ENCODE results near the gene CDK16.

Gene CDK16

DNA sequence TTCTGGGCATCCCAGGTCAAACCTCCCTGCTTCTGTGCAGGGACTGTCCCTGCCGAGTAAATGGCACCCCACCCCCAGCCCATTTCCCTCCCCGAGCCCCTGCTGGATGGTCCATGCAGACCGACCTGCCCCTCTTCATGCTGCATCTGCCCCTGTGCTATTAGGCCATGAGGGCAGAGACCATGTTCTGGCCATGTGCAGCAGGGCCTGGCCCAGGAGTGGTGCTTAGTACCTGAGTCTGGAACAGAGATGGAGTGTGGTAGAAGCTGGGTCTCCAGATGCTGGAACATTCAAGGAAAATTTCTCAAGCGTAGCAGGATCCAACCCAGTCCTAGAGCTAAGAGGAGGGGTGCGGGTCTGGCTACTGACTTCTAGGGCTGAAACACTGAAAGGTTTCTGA is 40.1 kb upstream of the CDK16 start:
- TF ChIP-seq POLR2A (IDR thresholded peaks at IDR 0.05; ENCODE audit: low read depth, low read length), result no peak
- DNase-seq (ENCODE audit: insufficient read length, low spot score) (no peak), FAIRE-seq (no peak)

DNA sequence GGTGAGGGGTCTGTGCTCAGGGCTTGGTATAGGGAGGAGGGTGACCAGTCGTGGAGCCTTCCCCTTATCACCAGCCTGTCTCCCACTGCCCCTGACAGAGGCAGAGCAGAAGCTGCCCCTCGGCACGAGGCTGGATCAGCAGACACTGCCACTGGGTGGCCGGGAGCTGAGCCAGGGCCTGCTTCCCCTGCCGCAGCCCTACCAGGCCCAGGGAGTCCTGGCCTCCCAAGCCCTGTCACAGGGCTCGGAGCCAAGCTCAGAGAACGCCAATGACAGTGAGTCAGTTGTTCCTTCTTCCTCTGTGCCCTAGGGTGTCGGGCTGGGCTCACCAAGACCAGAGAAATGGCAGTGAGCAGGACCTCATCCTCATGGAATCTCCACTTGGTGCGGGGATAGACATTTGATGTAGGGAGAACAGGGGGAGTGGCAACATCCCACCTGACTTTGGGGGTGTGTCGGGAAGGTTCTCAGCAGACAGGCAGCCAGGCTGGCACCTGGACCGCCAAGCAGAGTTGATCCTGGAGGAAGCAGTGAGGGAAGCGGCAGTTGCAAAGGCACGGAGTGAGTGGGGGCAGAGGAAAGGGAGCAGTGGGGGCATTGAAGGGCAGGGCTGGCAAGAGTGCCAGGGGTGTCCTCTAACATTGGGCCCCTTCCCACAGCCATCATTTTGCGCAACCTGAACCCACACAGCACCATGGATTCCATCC is 39.1 kb upstream of the CDK16 start:
- DNase-seq (ENCODE audit: insufficient read length, low spot score), result peak; percentile 21
- TF ChIP-seq POLR2A (IDR thresholded peaks at IDR 0.05; ENCODE audit: low read depth, low read length), result no peak
- FAIRE-seq, result no peak

DNA sequence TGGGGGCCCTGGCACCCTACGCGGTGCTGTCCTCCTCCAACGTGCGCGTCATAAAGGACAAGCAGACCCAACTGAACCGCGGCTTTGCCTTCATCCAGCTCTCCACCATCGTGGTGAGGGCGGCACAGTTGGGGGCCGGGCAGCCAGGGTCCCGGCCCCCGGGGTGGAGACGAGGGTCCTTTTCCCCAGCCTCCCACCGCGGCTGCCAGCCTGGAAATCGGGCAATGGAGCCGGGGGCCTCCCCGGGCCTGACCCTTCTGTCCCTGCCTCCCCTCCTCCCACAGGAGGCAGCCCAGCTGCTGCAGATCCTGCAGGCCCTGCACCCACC is 38.6 kb upstream of the CDK16 start:
- no peak for DNase-seq (ENCODE audit: insufficient read length, low spot score)
- TF ChIP-seq POLR2A (IDR thresholded peaks at IDR 0.05; ENCODE audit: low read depth, low read length), result no peak
- no peak for FAIRE-seq

DNA sequence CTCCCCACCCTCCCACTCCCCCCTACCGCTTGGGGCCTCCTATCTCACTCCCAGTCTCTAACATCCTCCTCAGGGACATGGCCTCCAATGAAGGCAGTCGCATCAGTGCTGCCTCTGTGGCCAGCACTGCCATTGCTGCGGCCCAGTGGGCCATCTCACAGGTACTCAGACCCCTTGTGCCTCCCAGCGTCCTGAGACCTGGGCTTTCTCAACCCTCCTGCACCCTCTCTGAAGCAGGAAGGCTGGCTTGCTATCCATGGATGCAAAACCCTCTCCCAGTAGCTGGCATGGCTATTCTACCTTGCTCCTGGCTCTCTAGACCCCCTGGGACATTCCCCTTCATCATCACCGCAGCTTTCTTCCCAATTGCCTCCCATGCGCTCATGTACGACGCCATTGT is 38.1 kb upstream of the CDK16 start:
- no peak for TF ChIP-seq POLR2A (IDR thresholded peaks at IDR 0.05; ENCODE audit: low read depth, low read length)
- no peak for DNase-seq (ENCODE audit: insufficient read length, low spot score)
- no peak for FAIRE-seq

DNA sequence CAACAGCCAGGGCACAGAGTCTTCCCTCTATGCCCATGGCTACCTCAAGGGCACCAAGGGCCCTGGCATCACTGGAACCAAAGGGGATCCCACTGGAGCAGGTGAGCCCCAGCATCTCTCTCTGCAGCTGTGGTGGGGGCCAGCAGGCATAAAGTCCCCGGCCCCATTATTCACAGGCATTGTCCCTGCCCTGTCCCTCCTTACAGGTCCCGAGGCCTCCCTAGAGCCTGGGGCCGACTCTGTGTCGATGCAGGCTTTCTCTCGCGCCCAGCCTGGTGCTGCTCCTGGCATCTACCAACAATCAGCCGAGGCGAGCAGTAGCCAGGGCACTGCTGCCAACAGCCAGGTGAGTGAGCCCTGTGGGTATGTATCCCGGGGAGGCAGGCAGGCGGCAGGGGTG is 37.2 kb upstream of the CDK16 start:
- DNase-seq (ENCODE audit: insufficient read length, low spot score) (no peak), FAIRE-seq (no peak)
- TF ChIP-seq POLR2A (IDR thresholded peaks at IDR 0.05; ENCODE audit: low read depth, low read length), result no peak

DNA sequence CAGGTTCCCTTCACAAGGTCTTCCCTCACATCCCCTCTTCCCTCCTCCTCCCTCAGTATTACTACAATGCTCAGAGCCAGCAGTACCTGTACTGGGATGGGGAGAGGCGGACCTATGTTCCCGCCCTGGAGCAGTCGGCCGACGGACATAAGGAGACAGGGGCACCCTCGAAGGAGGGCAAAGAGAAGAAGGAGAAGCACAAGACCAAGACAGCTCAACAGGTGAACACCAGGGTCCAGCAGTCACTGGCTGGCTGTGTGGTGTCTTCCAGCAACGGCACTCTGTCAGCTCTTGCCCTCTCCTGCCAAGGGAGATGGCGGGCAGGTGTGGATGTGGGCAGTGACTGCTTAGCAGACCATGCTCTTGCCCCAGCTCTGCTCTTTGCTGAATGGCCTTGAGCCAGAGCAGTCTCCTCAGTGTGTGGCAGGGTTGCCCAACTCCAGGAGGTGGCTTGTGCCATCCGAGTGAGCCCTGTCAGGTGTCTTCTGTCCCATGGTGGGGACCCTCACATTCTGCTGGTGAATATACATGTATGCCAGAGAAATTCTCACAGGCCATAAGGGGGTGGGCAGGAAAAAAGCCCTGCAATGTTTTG is 36.3 kb upstream of the CDK16 start:
- no peak for FAIRE-seq
- no peak for TF ChIP-seq POLR2A (IDR thresholded peaks at IDR 0.05; ENCODE audit: low read depth, low read length)
- no peak for DNase-seq (ENCODE audit: insufficient read length, low spot score)

DNA sequence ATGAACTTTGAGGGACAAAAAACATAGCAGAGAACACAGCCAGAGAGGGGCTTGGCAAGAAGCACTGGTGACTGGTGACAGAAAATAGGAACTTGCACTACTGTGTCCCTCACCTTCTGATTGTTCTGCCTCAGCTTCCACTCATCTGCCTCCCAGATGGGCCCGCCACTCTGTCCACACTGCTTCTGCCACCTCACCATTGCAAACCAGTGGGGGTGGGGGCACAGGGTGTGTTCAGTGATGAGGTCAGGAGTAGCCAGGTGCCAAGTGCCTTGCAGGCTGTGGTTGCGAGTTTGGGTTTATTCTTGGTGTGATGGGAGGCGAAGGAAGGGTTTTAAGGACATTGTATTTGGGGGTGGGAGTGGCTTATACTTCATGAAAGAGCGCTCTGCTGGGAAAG is 34.0 kb upstream of the CDK16 start:
- no peak for FAIRE-seq

DNA sequence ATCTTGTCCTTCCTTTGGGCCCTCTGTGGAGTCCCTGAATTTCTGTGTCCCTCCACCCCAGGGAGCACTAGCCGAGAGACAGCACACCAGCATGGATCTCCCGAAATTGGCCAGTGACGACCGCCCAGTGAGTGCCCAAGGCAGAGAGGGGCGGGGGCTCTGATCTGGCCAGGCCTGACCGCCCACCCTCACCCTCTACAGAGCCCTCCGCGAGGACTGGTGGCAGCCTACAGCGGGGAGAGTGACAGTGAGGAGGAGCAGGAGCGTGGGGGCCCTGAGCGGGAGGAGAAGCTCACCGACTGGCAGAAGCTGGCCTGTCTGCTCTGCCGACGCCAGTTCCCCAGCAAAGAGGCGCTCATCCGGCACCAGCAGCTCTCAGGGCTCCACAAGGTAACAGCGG is 33.2 kb upstream of the CDK16 start:
- DNase-seq (ENCODE audit: insufficient read length, low spot score) (no peak), FAIRE-seq (no peak)

More for the DNA sequence above, 34.0 kb upstream of the CDK16 start:
- no peak for DNase-seq (ENCODE audit: insufficient read length, low spot score)
- no peak for TF ChIP-seq POLR2A (IDR thresholded peaks at IDR 0.05; ENCODE audit: low read depth, low read length)

DNA sequence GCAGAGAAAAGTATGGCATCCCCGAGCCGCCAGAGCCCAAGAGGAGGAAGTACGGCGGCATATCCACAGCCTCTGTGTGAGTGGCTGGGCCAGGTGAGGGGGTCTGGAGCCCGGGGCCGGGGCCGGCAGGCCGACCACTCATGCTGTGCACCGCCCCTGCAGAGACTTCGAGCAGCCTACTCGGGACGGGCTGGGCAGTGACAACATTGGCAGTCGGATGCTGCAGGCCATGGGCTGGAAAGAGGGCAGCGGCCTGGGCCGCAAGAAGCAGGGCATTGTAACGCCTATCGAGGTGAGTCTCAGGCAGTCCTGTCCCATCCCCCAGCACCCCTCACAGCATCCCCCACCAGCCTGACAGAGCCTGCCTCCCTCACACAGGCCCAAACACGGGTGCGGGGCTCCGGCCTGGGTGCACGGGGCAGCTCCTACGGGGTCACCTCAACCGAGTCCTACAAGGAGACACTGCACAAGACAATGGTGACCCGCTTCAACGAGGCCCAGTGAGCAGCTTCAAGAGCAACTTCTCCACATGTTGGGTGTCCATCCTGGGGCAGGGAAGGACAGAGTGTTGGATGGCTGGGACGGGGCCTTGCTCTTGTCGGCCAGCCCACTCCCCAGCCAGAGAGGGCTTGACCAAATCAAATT is 32.3 kb upstream of the CDK16 start:
- DNase-seq (ENCODE audit: insufficient read length, low spot score) (no peak), FAIRE-seq (no peak)
- TF ChIP-seq POLR2A (IDR thresholded peaks at IDR 0.05; ENCODE audit: low read depth, low read length), result no peak

More for the DNA sequence above, 33.2 kb upstream of the CDK16 start:
- TF ChIP-seq POLR2A (IDR thresholded peaks at IDR 0.05; ENCODE audit: low read depth, low read length), result no peak

DNA sequence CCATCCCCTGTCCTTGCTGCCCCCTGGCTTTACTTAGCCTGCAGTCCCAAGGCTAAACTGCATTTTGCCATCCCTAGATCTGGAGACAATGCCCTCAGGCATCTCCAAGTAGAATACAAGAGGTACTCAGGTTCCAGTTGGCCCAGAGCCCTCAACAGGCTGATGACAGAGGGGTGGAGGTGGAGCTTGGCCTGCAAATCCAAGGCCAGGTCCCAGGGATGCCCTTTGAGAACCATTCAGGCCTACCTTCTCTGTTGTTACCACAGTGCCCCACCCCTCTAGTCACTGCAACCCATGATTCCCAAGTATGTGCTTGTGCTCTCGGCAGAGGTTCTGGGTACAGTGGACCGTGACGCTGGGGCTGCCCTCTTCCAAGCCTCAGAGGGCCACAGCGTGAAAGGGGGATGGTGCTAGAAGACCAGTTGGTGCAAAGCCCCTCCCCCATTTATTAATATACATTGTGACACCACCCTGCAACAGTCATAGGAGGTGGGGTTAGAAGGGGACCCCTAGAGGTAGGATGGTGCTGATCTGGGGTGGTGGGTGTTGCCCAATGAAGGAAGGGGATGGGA is 31.3 kb upstream of the CDK16 start:
- TF ChIP-seq POLR2A (IDR thresholded peaks at IDR 0.05; ENCODE audit: low read depth, low read length), result no peak
- DNase-seq (ENCODE audit: insufficient read length, low spot score) (no peak), FAIRE-seq (no peak)

DNA sequence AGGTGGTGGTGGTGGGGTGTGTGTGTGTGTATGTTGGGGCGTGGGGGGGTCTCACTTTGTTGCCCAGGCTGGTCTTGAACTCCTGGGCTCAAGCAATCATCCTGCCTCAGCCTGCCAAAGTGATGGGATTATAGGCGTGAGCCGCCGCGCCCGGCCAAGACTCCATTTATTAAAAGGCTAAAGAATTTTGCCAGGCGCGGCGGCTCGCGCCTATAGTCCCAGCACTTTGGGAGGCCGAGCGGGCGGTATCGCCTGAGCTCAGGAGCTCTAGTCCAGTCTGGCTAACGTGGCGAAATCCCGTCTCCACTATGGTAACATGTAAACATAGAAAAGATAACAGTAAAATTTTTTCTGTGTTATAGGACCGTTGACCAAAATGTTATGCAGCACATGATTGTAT is 28.6 kb upstream of the CDK16 start:
- no peak for DNase-seq (ENCODE audit: insufficient read length, low spot score)
- no peak for FAIRE-seq
- TF ChIP-seq POLR2A (IDR thresholded peaks at IDR 0.05; ENCODE audit: low read depth, low read length), result no peak

DNA sequence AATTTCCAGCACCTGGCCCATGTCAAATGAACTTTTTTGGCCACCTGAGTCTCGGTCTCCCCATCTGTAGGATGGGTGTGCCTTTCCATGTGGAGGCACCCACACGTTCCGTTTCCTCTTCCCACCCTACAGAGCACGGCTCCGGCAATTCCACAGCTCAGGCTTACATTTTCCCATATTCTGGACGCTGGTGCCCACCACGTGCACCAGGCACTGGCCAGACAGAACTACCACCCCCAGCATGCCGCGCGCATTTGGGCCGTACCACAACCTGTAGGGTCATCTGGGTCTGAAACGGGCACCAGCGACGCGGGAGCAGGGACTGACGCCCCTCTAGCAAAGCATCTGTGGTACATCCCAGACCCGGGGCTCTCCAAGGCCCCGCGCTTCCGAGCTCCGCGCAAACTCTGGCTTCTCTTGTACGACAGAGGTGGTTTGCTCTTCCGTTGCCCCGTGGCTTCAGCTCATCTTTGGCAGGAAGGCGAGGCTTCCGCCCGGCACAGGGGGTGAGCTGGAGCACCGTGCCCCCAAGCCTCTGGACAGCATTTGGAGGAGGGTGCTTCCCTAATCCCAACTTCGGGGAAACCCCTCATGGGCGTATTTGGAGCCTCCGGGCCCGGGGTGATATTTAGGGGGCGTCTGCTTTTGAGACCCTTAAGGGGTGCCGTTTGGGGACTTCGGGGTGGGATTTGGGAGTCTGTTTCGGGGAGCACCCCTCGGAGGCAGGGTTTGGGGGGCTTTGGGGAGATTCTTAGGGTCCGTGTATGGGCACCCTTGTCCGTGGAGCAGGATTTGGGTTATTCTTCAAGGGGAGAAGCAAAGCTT is 27.8 kb upstream of the CDK16 start:
- DNase-seq (ENCODE audit: insufficient read length, low spot score), result peak; percentile 33
- peak; percentile 67 for TF ChIP-seq POLR2A (IDR thresholded peaks at IDR 0.05; ENCODE audit: low read depth, low read length)
- FAIRE-seq, result no peak

DNA sequence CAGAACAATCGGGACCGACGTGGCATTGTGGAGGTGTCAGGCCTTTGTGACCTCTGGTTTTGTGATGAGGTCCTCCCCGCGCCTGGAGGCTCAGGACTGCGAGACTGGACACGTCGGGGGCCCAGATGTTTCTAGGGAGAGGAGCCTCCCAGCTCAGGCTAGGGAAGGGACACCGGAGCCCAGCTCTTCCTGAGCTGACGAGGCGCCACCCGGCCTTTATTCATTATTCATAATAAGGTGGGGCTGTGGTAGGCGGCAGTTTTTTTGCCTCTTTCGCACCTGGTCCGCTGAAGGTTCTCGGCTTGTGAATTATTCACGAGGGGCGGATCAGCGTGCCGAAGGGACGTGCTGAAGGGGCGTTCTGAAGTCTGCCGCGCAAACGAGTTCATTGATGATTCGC is 27.1 kb upstream of the CDK16 start:
- FAIRE-seq, result no peak

DNA sequence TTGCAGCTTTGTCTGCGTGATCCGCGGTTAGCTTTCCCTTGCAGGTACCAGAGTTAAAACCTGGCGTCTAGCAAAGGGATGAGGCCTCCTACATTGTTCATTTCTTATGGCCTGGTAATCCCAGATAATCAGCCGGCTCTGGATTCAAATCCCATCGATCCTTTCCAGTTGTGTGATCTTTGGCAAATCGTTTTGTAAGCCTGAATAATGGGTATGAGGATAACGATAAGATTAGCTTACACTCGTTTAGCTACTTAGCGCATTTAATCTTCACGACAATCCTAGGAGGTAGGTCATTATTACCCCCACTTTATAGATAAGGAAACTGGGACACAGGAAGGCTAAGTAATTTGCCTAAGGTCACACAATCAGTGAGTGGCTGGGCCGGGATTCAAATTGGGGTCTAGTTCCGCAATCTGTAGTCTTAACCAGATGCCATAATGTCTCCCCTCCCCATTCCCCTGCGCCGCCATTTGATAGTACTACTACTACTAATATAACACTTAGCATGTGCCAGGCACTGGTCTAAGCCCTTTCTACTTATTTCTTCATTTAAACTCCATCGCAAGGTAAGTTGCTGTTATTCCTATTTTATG is 26.6 kb upstream of the CDK16 start:
- DNase-seq (ENCODE audit: insufficient read length, low spot score), result no peak
- no peak for TF ChIP-seq POLR2A (IDR thresholded peaks at IDR 0.05; ENCODE audit: low read depth, low read length)
- FAIRE-seq, result no peak

More for the DNA sequence above, 27.1 kb upstream of the CDK16 start:
- DNase-seq (ENCODE audit: insufficient read length, low spot score), result no peak
- TF ChIP-seq POLR2A (IDR thresholded peaks at IDR 0.05; ENCODE audit: low read depth, low read length), result no peak

Data from H54 (cell line).